Naive thymus-derived CD4-positive, alpha-beta T cell (primary cell): ENCODE data around the gene OR11G2. TPM values are rescaled to one million over a fixed set of nuclear protein-coding genes. Genes with fewer than 3 reads are reported as not detected.
A peak's percentile ranks its signal among the peaks of the same experiment; 100 is the strongest.
"Not testable (repeated sequence)": the region's sequence is repeated elsewhere in the genome, so short reads cannot be mapped to it uniquely, and the experiment has no call there.

Experiments used
- ATAC-seq: fragments of 150-1000 bp; cut with Tn5 transposase; 2 replicates; pipeline ENCODE4 v1.10.0; 2021; ENCODE audit warnings: mild to moderate bottlenecking, moderate library complexity
- CTCF ChIA-PET: fragments of 350-600 bp; sonication (Branson Sonifier 250); formaldehyde crosslinking; loops from one replicate; lab custom pipeline; 2021; ENCODE audit warnings: antibody characterized with exemption; lab: Charles Lee
- POLR2A ChIA-PET: fragments of 350-600 bp; sonication (Branson Sonifier 250); formaldehyde crosslinking; loops from one replicate; lab custom pipeline; 2021; ENCODE audit warnings: antibody characterized with exemption, inconsistent platforms; lab: Charles Lee
- DNase-seq, 9 donors: peaks; one replicate each; pipeline versions ENCODE4 v3.0.0 to v3.0.0-alpha.2; 2020 to 2022; ENCODE audit warnings: mixed read lengths in 1 of 9
- H3K27ac ChIP-seq: one replicate; pipeline ENCODE4 v1.7.0; 2013; ENCODE audit warnings: mild to moderate bottlenecking, low read depth, low read length, moderate library complexity
- H3K27me3 ChIP-seq, 2 donors: one replicate each; pipeline ENCODE4 v1.7.0; 2013; ENCODE audit warnings: low read length in 2 of 2, mild to moderate bottlenecking in 2 of 2, moderate library complexity in 2 of 2; ENCODE audit not compliant: control insufficient read depth in 2 of 2, insufficient read depth in 2 of 2
- H3K36me3 ChIP-seq, 3 experiments: 1 replicate in 2 of 3; 2 replicates in 1 of 3; pipeline ENCODE4 v1.7.0; 2013; ENCODE audit warnings: low read length in 3 of 3, mild to moderate bottlenecking in 3 of 3, moderate library complexity in 1 of 3; ENCODE audit not compliant: insufficient read depth in 3 of 3, control insufficient read depth in 2 of 3
- H3K4me1 ChIP-seq, 2 donors: one replicate each; pipeline ENCODE4 v1.7.0; 2013; ENCODE audit warnings: low read length in 2 of 2, mild to moderate bottlenecking in 2 of 2, moderate library complexity in 1 of 2; ENCODE audit not compliant: control insufficient read depth in 2 of 2, insufficient read depth in 2 of 2
- H3K4me3 ChIP-seq: 2 replicates; pipeline ENCODE4 v1.7.0; 2013; ENCODE audit warnings: mild to moderate bottlenecking, low read length
- H3K9me3 ChIP-seq, 3 experiments: 1 replicate in 2 of 3; 2 replicates in 1 of 3; pipeline ENCODE4 v1.7.0; 2013; ENCODE audit warnings: low read length in 3 of 3; ENCODE audit not compliant: control insufficient read depth in 2 of 3
- H3K27ac Mint-ChIP-seq, 9 donors: one replicate each; pipeline ENCODE4 v1.8.0; 2020 to 2022; ENCODE audit warnings: mixed read lengths in 9 of 9, mild to moderate bottlenecking in 8 of 9, moderate library complexity in 5 of 9, inconsistent platforms in 2 of 9
- H3K27me3 Mint-ChIP-seq, 5 donors: one replicate each; pipeline ENCODE4 v1.8.0; 2021 to 2022; ENCODE audit warnings: mixed read lengths in 5 of 5, mild to moderate bottlenecking in 1 of 5
- H3K36me3 Mint-ChIP-seq, 5 donors: one replicate each; pipeline ENCODE4 v1.8.0; 2020 to 2022; ENCODE audit warnings: mixed read lengths in 5 of 5, mild to moderate bottlenecking in 3 of 5, inconsistent platforms in 1 of 5
- H3K4me1 Mint-ChIP-seq, 7 donors: one replicate each; pipeline ENCODE4 v1.8.0; 2020 to 2022; ENCODE audit warnings: mixed read lengths in 7 of 7, mild to moderate bottlenecking in 3 of 7, inconsistent platforms in 1 of 7
- H3K4me3 Mint-ChIP-seq, 10 donors: one replicate each; pipeline ENCODE4 v1.8.0; 2020 to 2022; ENCODE audit warnings: mild to moderate bottlenecking in 10 of 10, mixed read lengths in 10 of 10, moderate library complexity in 6 of 10, inconsistent platforms in 2 of 10
- H3K9me3 Mint-ChIP-seq, 11 donors: one replicate each; pipeline ENCODE4 v1.8.0; 2020 to 2022; ENCODE audit warnings: mixed read lengths in 11 of 11, mild to moderate bottlenecking in 4 of 11, inconsistent platforms in 1 of 11, moderate library complexity in 1 of 11
- intact Hi-C, 2 donors: fragments of 100-400 bp; cut with micrococcal nuclease; formaldehyde crosslinking; loops; one replicate each; pipeline ENCODE4 v1.15.1; 2023
- polyA plus RNA-seq, 2 donors: library from polyadenylated mRNA; unstranded; fragments of 300-500 nt; fragmentation: Illumina TruSeq; gene quantifications; one replicate each; pipeline ENCODE4 v1.2.3, GENCODE V29; 2021
- total RNA-seq, 6 experiments: library from RNA in 5 of 6; stranded (reverse) in 5 of 6; gene quantifications; 1 replicate in 5 of 6; 2 replicates in 1 of 6; pipeline ENCODE4 v1.2.3 and lab custom pipeline; 2021 to 2026

OR11G2 gene
- total RNA-seq, result not detected
- polyA plus RNA-seq, result not detected
- not detected for total RNA-seq (lab: John Stamatoyannopoulos, UW)

GRCh38 chr14:20190596-20190995, at the start of gene OR11G2:
OR11G2 (plus strand) TSS chr14:20190896; CDS start chr14:20197438, 6,542 bp downstream.
- intact Hi-C loops, result no loop called here
- POLR2A ChIA-PET, result no interaction called here

GRCh38 chr14:20143911-20144310, 46.8 kb upstream of the OR11G2 start:
- peaks cover 0 to 22% (median 15%) of the 10 kb centered on the region in 5 donors for H3K27me3 Mint-ChIP-seq
- Histone ChIP-seq H3K9me3 (no peaks in the 10 kb centered on the region), H3K36me3 (no peaks in the 10 kb centered on the region), H3K27ac (no peak overlapping the region), H3K4me3 (no peak overlapping the region), H3K27me3 (no peaks in the 10 kb centered on the region), H3K4me1 (no peaks in the 10 kb centered on the region)
- intact Hi-C loops, result no loop called here
- peaks cover 0 to 3% (median 0%) of the 10 kb centered on the region in 7 donors for H3K4me1 Mint-ChIP-seq
- H3K4me3 Mint-ChIP-seq, result peak overlapping the region in 1 of 10 donors; percentile 30
- POLR2A ChIA-PET, result no interaction called here
- peaks cover 0 to 11% (median under 1%) of the 10 kb centered on the region in 11 donors for H3K9me3 Mint-ChIP-seq
- H3K36me3 Mint-ChIP-seq, result no peaks in the 10 kb centered on the region
- CTCF ChIA-PET, result interaction anchor here (0.6 kb wide), 1 partner anchor 49 kb away, joined by 3 read pairs; no protein-coding TSS in a partner anchor
- H3K27ac Mint-ChIP-seq, result no peak overlapping the region
- no peak for ATAC-seq
- DNase-seq, result no peak

More at GRCh38 chr14:20190596-20190995, at the start of gene OR11G2:
- no peaks in the 10 kb centered on the region for H3K4me1 ChIP-seq
- no peaks in the 10 kb centered on the region for H3K27me3 ChIP-seq
- DNase-seq (no peak), ATAC-seq (no peak)
- Mint-ChIP-seq H3K27me3 (peaks cover 0 to 6% (median 2%) of the 10 kb centered on the region in 5 donors), H3K9me3 (peaks cover 0 to under 1% (median 0%) of the 10 kb centered on the region in 11 donors), H3K36me3 (no peaks in the 10 kb centered on the region), H3K27ac (no peak within 1 kb of the TSS), H3K4me3 (no peak within 1 kb of the TSS), H3K4me1 (peaks cover 0 to 2% (median 0%) of the 10 kb centered on the region in 7 donors)
- H3K4me3 ChIP-seq, result no peak within 1 kb of the TSS
- no peak within 1 kb of the TSS for H3K27ac ChIP-seq
- CTCF ChIA-PET, result no interaction called here
- no peaks in the 10 kb centered on the region for H3K36me3 ChIP-seq
- no peaks in the 10 kb centered on the region for H3K9me3 ChIP-seq

- Mint-ChIP-seq H3K36me3 (no peaks in the 10 kb centered on the region), H3K4me3 (no peak overlapping the region), H3K27ac (no peak overlapping the region), H3K9me3 (peaks cover 0 to 16% (median 2%) of the 10 kb centered on the region in 11 donors), H3K4me1 (peaks cover 0 to 3% (median 0%) of the 10 kb centered on the region in 7 donors), H3K27me3 (peaks cover 0 to 28% (median 20%) of the 10 kb centered on the region in 5 donors)
- no peak overlapping the region for H3K27ac ChIP-seq
- intact Hi-C loops, result no loop called here
- no peaks in the 10 kb centered on the region for H3K4me1 ChIP-seq
- no peaks in the 10 kb centered on the region for H3K36me3 ChIP-seq
- POLR2A ChIA-PET, result no interaction called here
- H3K9me3 ChIP-seq, result no peaks in the 10 kb centered on the region
- H3K27me3 ChIP-seq, result no peaks in the 10 kb centered on the region
- CTCF ChIA-PET, result no interaction called here
- no peak overlapping the region for H3K4me3 ChIP-seq
- ATAC-seq (no peak), DNase-seq (no peak)
These were observed 45.9 kb upstream of the OR11G2 start for GRCh38 chr14:20144820-20145219.

- H3K27me3 ChIP-seq, result no peaks in the 10 kb centered on the region
- peaks cover 8 to 64% (median 26%) of the 10 kb centered on the region in 11 donors for H3K9me3 Mint-ChIP-seq
- H3K36me3 Mint-ChIP-seq, result peaks cover 0 to 19% (median 0%) of the 10 kb centered on the region in 5 donors
- intact Hi-C loops, result no loop called here
- POLR2A ChIA-PET, result no interaction called here
- no peak overlapping the region for H3K27ac Mint-ChIP-seq
- H3K4me1 Mint-ChIP-seq, result no peaks in the 10 kb centered on the region
- H3K4me1 ChIP-seq, result no peaks in the 10 kb centered on the region
- CTCF ChIA-PET, result no interaction called here
- H3K4me3 Mint-ChIP-seq, result no peak overlapping the region
- no peak overlapping the region for H3K27ac ChIP-seq
- DNase-seq (no peak), ATAC-seq (no peak)
- H3K9me3 ChIP-seq, result peaks cover 0 to 21% (median 0%) of the 10 kb centered on the region in 3 experiments
- H3K27me3 Mint-ChIP-seq, result peaks cover 0 to 43% (median 18%) of the 10 kb centered on the region in 5 donors
- H3K4me3 ChIP-seq, result no peak overlapping the region
- H3K36me3 ChIP-seq, result no peaks in the 10 kb centered on the region
These were observed 26.2 kb upstream of the OR11G2 start for GRCh38 chr14:20164462-20164861.

GRCh38 chr14:20167091-20167490, 23.6 kb upstream of the OR11G2 start:
- Mint-ChIP-seq H3K4me3 (no peak overlapping the region), H3K27me3 (peaks cover 0 to 36% (median 24%) of the 10 kb centered on the region in 5 donors), H3K4me1 (no peaks in the 10 kb centered on the region), H3K36me3 (peaks cover 0 to 19% (median 0%) of the 10 kb centered on the region in 5 donors), H3K9me3 (peaks cover 8 to 56% (median 26%) of the 10 kb centered on the region in 11 donors), H3K27ac (no peak overlapping the region)
- Histone ChIP-seq H3K4me1 (no peaks in the 10 kb centered on the region), H3K36me3 (no peaks in the 10 kb centered on the region), H3K9me3 (peaks cover 0 to 21% (median 0%) of the 10 kb centered on the region in 3 experiments), H3K27ac (no peak overlapping the region), H3K4me3 (no peak overlapping the region), H3K27me3 (no peaks in the 10 kb centered on the region)
- intact Hi-C loops, result no loop called here
- DNase-seq (no peak), ATAC-seq (no peak)
- ChIA-PET CTCF (no interaction called here), POLR2A (no interaction called here)

- Mint-ChIP-seq H3K9me3 (peaks cover 0 to 31% (median 10%) of the 10 kb centered on the region in 11 donors), H3K27me3 (peaks cover 0 to 34% (median 28%) of the 10 kb centered on the region in 5 donors)
- H3K9me3 ChIP-seq, H3K4me3 ChIP-seq, DNase-seq, H3K4me3 Mint-ChIP-seq, H3K27ac Mint-ChIP-seq, H3K4me1 Mint-ChIP-seq, ATAC-seq, H3K36me3 Mint-ChIP-seq, POLR2A ChIA-PET, H3K36me3 ChIP-seq, H3K27ac ChIP-seq, CTCF ChIA-PET, H3K27me3 ChIP-seq, H3K4me1 ChIP-seq, intact Hi-C loops: not testable (repeated sequence)
These were observed 20.8 kb upstream of the OR11G2 start for GRCh38 chr14:20169852-20170251.

GRCh38 chr14:20174205-20174604, 16.5 kb upstream of the OR11G2 start:
- H3K9me3 ChIP-seq, H3K27ac Mint-ChIP-seq, H3K4me3 Mint-ChIP-seq, ATAC-seq, H3K4me1 ChIP-seq, DNase-seq, H3K9me3 Mint-ChIP-seq, CTCF ChIA-PET, H3K27me3 ChIP-seq, H3K36me3 Mint-ChIP-seq, POLR2A ChIA-PET, H3K4me1 Mint-ChIP-seq, H3K4me3 ChIP-seq, intact Hi-C loops, H3K36me3 ChIP-seq, H3K27ac ChIP-seq: not testable (repeated sequence)
- peaks cover 0 to 20% (median 11%) of the 10 kb centered on the region in 5 donors for H3K27me3 Mint-ChIP-seq
